Ascending aorta (tissue), 2 donors: Measurements from ENCODE around the gene SCN1A. TPM values are rescaled to one million over a fixed set of nuclear protein-coding genes. Genes with fewer than 3 reads are reported as not detected.

ENCODE experiments used
- DNase-seq, 2 donors: peaks; one replicate each; pipeline ENCODE4 v3.0.0-alpha.2; 2019; ENCODE audit warnings: low spot score in 2 of 2
- H3K27ac ChIP-seq, 2 donors: fragments of 200-600 bp; sonication (generic); one replicate each; pipeline ENCODE4 v1.5.1; 2016 to 2017; ENCODE audit warnings: mild to moderate bottlenecking in 1 of 2
- H3K27me3 ChIP-seq: fragments of 200-600 bp; sonication (generic); one replicate; pipeline ENCODE4 v1.5.1; 2017
- H3K36me3 ChIP-seq, 2 donors: fragments of 200-600 bp; sonication (generic); one replicate each; pipeline ENCODE4 v1.5.1; 2016
- H3K4me1 ChIP-seq, 2 donors: fragments of 200-600 bp; sonication (generic); one replicate each; pipeline ENCODE4 v1.5.1; 2016 to 2017; ENCODE audit warnings: mild to moderate bottlenecking in 1 of 2
- H3K4me3 ChIP-seq, 2 donors: fragments of 200-600 bp; sonication (generic); one replicate each; pipeline ENCODE4 v1.5.1; 2016 to 2017; ENCODE audit warnings: mild to moderate bottlenecking in 1 of 2
- H3K9me3 ChIP-seq, 2 donors: fragments of 200-600 bp; sonication (generic); one replicate each; pipeline ENCODE4 v1.5.1; 2016
- CTCF ChIP-seq, 3 experiments: fragments of 200-600 bp in 2 of 3; fragments of 450-650 bp in 1 of 3; sonication (generic) in 2 of 3; IDR thresholded peaks; one replicate each; pipeline ENCODE4 v1.5.1; 2016 to 2019; ENCODE audit warnings: antibody characterized with exemption in 3 of 3, mild to moderate bottlenecking in 1 of 3, moderate library complexity in 1 of 3
- intact Hi-C: fragments of 100-400 bp; cut with DNase I; formaldehyde crosslinking; loops from one replicate; pipeline ENCODE4 v1.15.1; 2023
- total RNA-seq: library from RNA; depleted of rRNA; stranded (reverse); fragments of >200 nt; gene quantifications from one replicate; pipeline ENCODE4 v1.1.0, GENCODE V29; 2016

Gene SCN1A
- total RNA-seq, 1 donor from 2014 or later: not detected

- H3K36me3 ChIP-seq: no peaks in the 10 kb centered on the region
- H3K4me1 ChIP-seq: peaks cover 0 to 6% of the 10 kb centered on the region in 2 donors
- no peaks in the 10 kb centered on the region for H3K9me3 ChIP-seq
- no peak overlapping the region for H3K4me3 ChIP-seq
- TF ChIP-seq CTCF (IDR thresholded peaks at IDR 0.05): no peak
- DNase-seq: no peak
- intact Hi-C loops: loop anchor here (5.0 kb wide), 1 partner anchor 419 kb away; the partner anchor contains the start of gene SCN9A
- no peaks in the 10 kb centered on the region for H3K27me3 ChIP-seq
- H3K27ac ChIP-seq: no peak overlapping the region
Measured at GRCh38 chr2:165958313-165958960, 169.4 kb downstream of the SCN1A start.

- H3K4me1 ChIP-seq: peaks cover 0 to 10% of the 10 kb centered on the region in 2 donors
- no peak for TF ChIP-seq CTCF (IDR thresholded peaks at IDR 0.05)
- no peak for DNase-seq
- intact Hi-C loops: loop anchor here (5.0 kb wide), 1 partner anchor 420 kb away; the partner anchor contains the start of gene SCN9A
- H3K9me3 ChIP-seq: no peaks in the 10 kb centered on the region
- peak overlapping the region in 1 of 2 donors; percentile 41 for H3K4me3 ChIP-seq
- no peak overlapping the region for H3K27ac ChIP-seq
- H3K27me3 ChIP-seq: no peaks in the 10 kb centered on the region
- H3K36me3 ChIP-seq: no peaks in the 10 kb centered on the region
Measured at GRCh38 chr2:165957030-165957675, 170.7 kb downstream of the SCN1A start.

GRCh38 chr2:165953655-165954606 lies 173.9 kb downstream of the SCN1A start, which contains the start of gene TTC21B:
TTC21B (minus strand) TSS chr2:165953776; CDS start chr2:165953705, 71 bp downstream.
- no peaks in the 10 kb centered on the region for H3K27me3 ChIP-seq
- H3K36me3 ChIP-seq: peaks cover 0 to 2% of the 10 kb centered on the region in 2 donors
- H3K9me3 ChIP-seq: no peaks in the 10 kb centered on the region
- peak within 1 kb of the TSS; percentile 77 to 95 for H3K4me3 ChIP-seq
- peak; percentile 76 to 97 for DNase-seq
- TF ChIP-seq CTCF (IDR thresholded peaks at IDR 0.05): peak; percentile 67 to 83 (median 78)
- peaks cover 0 to 16% of the 10 kb centered on the region in 2 donors for H3K4me1 ChIP-seq
- peak within 1 kb of the TSS; percentile 79 to 82 for H3K27ac ChIP-seq
- intact Hi-C loops: loop anchor here (1.0 to 5.0 kb wide), 2 partner anchors 174 to 962 kb away; partner anchors contain the start of gene SCN1A

GRCh38 chr2:165953306-165953654 lies 174.5 kb downstream of the SCN1A start:
- Histone ChIP-seq H3K36me3 (peaks cover 3 to 6% of the 10 kb centered on the region in 2 donors), H3K27ac (peak overlapping the region; percentile 79 to 82), H3K9me3 (no peaks in the 10 kb centered on the region), H3K27me3 (no peaks in the 10 kb centered on the region), H3K4me1 (peaks cover 0 to 16% of the 10 kb centered on the region in 2 donors), H3K4me3 (peak overlapping the region; percentile 77 to 95)
- intact Hi-C loops: loop anchor here (5.0 kb wide), 1 partner anchor 961 kb away; no protein-coding TSS in a partner anchor
- DNase-seq: no peak
- no peak for TF ChIP-seq CTCF (IDR thresholded peaks at IDR 0.05)

- DNase-seq: no peak
- Histone ChIP-seq H3K4me1 (peaks cover 0 to 16% of the 10 kb centered on the region in 2 donors), H3K36me3 (peaks cover 3 to 9% of the 10 kb centered on the region in 2 donors), H3K27ac (peak overlapping the region; percentile 79 to 82), H3K9me3 (no peaks in the 10 kb centered on the region), H3K4me3 (peak overlapping the region; percentile 77 to 95), H3K27me3 (no peaks in the 10 kb centered on the region)
- intact Hi-C loops: loop anchor here (5.0 kb wide), 1 partner anchor 960 kb away; no protein-coding TSS in a partner anchor
- no peak for TF ChIP-seq CTCF (IDR thresholded peaks at IDR 0.05)
Measured at GRCh38 chr2:165952741-165953211, 175.0 kb downstream of the SCN1A start.
